PFSK-1 (cell line): Measurements from ENCODE around the gene GPR50.

Experiments
- FOXP2 ChIP-seq: optimal IDR thresholded peaks from 2 replicates; pipeline ENCODE3; 2011; ENCODE audit warnings: borderline replicate concordance, control low read depth, inconsistent platforms; ENCODE audit not compliant: insufficient read depth; ENCODE audit errors: extremely low read length, extremely low read depth
- POLR2AphosphoS5 ChIP-seq: IDR thresholded peaks from 2 replicates; pipeline ENCODE4 v1.6.1; 2012; ENCODE audit warnings: low read depth, mild to moderate bottlenecking, control low read depth, low read length, moderate library complexity
- SIN3A ChIP-seq: IDR thresholded peaks from 2 replicates; pipeline ENCODE4 v1.6.1; 2012; ENCODE audit warnings: mild to moderate bottlenecking, low read length, moderate library complexity, borderline replicate concordance; ENCODE audit not compliant: insufficient read depth
- TAF1 ChIP-seq: IDR thresholded peaks from 2 replicates; pipeline ENCODE4 v1.6.1; 2012; ENCODE audit warnings: low read length, control low read depth, borderline replicate concordance; ENCODE audit not compliant: insufficient read depth
- TF ChIP-seq, protein P1 (sequence below), 2 experiments: IDR thresholded peaks; 2 replicates each; pipeline versions ENCODE4 v1.6.1 to v1.8.0; 2011 to 2012; ENCODE audit warnings: low read depth in 2 of 2, low read length in 2 of 2, control low read depth in 1 of 2, inconsistent platforms in 1 of 2, mild to moderate bottlenecking in 1 of 2, moderate library complexity in 1 of 2; ENCODE audit not compliant: insufficient read depth in 1 of 2

GPR50 gene

DNA sequence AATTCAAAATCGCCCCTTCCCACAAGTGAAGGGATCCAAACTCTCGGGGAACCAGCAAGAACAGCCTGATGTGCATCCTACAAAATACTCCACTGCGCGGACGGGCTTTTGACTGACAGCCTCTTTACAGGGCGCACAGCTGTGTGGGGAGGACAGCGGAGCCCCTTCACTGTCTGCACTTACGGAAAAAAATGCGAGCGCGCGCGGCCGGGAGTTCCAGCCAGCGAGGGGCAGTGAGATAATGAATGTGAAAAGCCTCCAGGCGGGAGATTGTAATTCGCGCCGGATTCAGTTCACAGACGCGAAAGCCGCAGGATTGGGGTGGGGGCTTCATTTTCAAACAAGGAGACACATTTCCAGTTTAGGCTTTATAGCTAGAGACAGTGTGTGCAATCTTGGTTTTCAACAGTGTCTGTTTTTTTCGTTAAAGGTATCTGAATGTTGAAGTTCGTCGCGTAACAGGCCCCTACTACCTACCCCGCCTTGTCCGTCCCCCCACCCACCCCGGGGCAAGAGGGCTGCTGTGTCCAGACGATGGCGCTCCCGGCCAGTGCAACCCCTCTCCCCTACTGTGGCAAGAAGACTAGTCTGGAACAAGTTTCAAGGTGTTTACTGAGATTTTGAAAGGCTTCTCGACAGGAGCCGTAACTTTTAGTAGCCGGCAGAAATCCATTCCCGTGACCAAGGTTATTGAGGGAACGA lies 1.7 kb upstream of the GPR50 start:
- TF ChIP-seq TAF1 (no peak), POLR2AphosphoS5 (no peak), FOXP2 (no peak), SIN3A (no peak)
- TF ChIP-seq, protein P1, sequence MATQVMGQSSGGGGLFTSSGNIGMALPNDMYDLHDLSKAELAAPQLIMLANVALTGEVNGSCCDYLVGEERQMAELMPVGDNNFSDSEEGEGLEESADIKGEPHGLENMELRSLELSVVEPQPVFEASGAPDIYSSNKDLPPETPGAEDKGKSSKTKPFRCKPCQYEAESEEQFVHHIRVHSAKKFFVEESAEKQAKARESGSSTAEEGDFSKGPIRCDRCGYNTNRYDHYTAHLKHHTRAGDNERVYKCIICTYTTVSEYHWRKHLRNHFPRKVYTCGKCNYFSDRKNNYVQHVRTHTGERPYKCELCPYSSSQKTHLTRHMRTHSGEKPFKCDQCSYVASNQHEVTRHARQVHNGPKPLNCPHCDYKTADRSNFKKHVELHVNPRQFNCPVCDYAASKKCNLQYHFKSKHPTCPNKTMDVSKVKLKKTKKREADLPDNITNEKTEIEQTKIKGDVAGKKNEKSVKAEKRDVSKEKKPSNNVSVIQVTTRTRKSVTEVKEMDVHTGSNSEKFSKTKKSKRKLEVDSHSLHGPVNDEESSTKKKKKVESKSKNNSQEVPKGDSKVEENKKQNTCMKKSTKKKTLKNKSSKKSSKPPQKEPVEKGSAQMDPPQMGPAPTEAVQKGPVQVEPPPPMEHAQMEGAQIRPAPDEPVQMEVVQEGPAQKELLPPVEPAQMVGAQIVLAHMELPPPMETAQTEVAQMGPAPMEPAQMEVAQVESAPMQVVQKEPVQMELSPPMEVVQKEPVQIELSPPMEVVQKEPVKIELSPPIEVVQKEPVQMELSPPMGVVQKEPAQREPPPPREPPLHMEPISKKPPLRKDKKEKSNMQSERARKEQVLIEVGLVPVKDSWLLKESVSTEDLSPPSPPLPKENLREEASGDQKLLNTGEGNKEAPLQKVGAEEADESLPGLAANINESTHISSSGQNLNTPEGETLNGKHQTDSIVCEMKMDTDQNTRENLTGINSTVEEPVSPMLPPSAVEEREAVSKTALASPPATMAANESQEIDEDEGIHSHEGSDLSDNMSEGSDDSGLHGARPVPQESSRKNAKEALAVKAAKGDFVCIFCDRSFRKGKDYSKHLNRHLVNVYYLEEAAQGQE (IDR thresholded peaks at IDR 0.05; ENCODE audit: insufficient read depth in 1 of 2, low read depth in 2 of 2, low read length in 2 of 2), result no peak

DNA sequence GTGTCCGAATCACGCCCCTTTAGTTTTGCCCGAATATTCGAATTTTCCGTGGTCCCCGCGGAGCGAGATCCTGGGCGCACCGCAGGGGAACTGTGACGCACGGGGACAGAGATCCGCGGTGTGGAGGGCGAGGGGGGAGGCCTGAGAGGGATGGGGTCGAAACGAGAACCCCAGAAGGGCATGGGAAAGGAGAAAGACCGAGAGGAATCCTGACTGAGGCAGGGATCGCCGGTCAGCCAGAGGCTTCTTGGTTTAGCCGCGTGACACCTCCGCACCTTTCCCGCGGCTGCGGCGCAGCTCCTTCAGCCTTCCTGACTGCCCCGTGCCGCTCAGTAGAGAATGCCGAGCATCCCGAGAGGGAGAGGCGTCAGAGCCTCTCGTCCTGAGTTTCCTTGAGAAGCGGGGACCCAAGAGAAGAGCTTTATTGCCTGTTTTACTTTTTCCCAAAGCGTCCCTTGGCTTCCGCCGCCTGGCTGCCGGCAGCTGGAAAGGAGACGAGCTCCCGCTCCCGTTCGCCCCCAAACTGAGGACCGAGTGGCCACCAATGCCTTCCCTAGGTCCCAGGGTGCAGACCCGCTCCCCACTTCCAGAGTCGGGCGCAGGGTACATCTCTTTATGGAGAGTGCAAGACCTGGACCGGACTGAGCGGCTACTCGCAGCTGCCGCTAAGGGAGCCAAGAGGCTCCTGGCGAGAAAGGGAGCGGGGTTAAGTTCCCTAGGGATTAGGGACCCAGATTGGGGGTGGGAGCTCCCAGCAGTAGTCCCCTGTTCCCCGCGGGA lies 911 bp upstream of the GPR50 start:
- TF ChIP-seq SIN3A (no peak), POLR2AphosphoS5 (no peak)
- TF ChIP-seq, protein P1 (IDR thresholded peaks at IDR 0.05; ENCODE audit: insufficient read depth in 1 of 2, low read depth in 2 of 2, low read length in 2 of 2), result no peak

DNA sequence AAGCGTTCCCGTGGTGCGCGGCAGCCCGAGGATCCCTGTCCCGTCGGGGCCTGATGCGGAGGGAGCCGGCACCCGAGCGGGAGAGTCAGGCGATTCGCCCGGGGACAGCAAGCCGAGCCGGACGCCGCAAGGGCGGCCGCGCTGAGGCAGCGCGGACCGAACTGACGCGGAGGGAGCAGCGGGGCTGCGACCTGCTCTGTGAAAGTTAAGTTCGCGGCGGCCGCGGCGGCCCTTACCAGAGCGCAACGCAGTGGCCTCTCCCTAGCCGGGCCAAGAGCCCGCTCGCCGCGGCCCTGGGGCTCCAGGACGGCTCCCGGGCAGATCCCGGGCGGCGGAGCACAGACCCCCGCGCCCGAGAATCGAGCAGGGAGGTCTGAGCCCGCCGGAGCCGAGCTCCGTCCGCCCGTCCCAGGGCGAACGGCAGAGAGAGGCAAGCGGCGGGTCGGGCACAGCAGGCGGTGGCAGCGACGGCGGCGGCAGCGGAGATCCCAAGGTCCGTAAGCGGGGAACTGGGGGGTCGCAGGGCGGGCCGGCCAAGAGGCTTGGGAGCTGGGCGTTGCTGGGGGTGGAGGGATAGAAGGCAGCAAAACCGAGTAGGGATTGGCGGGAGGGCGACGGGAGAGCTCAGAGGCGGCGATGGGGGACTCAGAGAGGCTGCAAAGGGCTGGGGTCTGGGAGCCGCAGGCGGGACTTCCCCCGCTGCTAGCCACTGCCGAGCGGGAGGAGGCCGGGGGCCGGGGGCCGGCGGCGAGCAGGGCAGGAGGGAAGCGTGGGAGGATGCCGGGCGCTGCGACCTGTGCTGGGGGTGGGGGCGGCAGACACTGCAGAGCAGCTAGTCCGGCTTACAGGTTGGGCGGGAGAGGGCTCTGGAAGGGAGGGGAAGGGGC lies 1.0 kb downstream of the GPR50 start:
- TF ChIP-seq POLR2AphosphoS5, result no peak
- TF ChIP-seq FOXP2, result no peak
- TF ChIP-seq, protein P1 (IDR thresholded peaks at IDR 0.05; ENCODE audit: insufficient read depth in 1 of 2, low read depth in 2 of 2, low read length in 2 of 2), result no peak
- TF ChIP-seq TAF1, result no peak

DNA sequence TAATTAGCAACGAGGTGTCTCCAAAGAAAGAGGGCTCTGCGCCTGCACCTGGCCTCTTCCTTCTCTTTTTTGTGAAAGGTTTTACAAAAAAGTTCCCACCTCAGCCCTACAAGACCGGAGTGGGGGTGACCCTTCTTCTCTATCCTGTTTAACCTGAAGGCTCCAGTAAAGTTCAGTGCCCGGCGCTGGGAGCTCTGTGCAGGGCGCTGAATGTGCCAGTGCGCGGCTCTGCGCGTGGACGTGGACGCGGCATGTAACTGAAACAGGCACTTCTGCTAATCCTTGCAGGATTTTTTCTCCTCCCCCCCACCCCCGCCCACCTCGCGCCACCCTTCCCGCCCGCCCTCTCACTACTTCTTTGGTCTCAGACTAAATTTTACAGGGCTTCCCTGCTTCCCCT lies 2.4 kb downstream of the GPR50 start:
- TF ChIP-seq POLR2AphosphoS5, result no peak
- TF ChIP-seq SIN3A, result no peak

DNA sequence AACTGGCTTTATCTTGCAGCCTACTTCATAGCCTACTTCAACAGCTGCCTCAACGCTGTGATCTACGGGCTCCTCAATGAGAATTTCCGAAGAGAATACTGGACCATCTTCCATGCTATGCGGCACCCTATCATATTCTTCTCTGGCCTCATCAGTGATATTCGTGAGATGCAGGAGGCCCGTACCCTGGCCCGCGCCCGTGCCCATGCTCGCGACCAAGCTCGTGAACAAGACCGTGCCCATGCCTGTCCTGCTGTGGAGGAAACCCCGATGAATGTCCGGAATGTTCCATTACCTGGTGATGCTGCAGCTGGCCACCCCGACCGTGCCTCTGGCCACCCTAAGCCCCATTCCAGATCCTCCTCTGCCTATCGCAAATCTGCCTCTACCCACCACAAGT lies 4.0 kb downstream of the GPR50 start:
- TF ChIP-seq TAF1, result no peak
- no peak for TF ChIP-seq SIN3A
- TF ChIP-seq, protein P1 (IDR thresholded peaks at IDR 0.05; ENCODE audit: insufficient read depth in 1 of 2, low read depth in 2 of 2, low read length in 2 of 2), result no peak
- no peak for TF ChIP-seq POLR2AphosphoS5
- no peak for TF ChIP-seq FOXP2
